Caco-2 (cell line): ENCODE data around the gene GGNBP2. TPM values are rescaled to one million over a fixed set of nuclear protein-coding genes. Genes with fewer than 3 reads are reported as not detected.

Experiments used
- Bru-seq: library from RNA; stranded (reverse); fragments of 400-500 nt; gene quantifications from one replicate; lab custom pipeline; 2021; lab: Mats Ljungman, UMichigan
- BruChase-seq, 2 experiments: library from RNA; stranded (reverse); fragments of 400-500 nt; gene quantifications; one replicate each; lab custom pipeline; 2021; lab: Mats Ljungman, UMichigan
- BruUV-seq: library from RNA; stranded (reverse); fragments of 400-500 nt; replicated peaks from 2 replicates; lab custom pipeline; 2021; lab: Mats Ljungman, UMichigan
- CTCF ChIA-PET: fragments of 300-600 bp; sonication (Branson Sonifier 250); formaldehyde crosslinking; loops from one replicate; lab custom pipeline; 2022; ENCODE audit warnings: antibody characterized with exemption; lab: Charles Lee
- POLR2A ChIA-PET: fragments of 300-600 bp; sonication (Branson Sonifier 250); formaldehyde crosslinking; loops from one replicate; lab custom pipeline; 2022; ENCODE audit warnings: antibody characterized with exemption; lab: Charles Lee
- DNase-seq, 2 experiments: peaks; one replicate each; pipeline versions ENCODE4 v3.0.0 to v3.0.0-alpha.2; 2020 to 2022
- H3K27me3 ChIP-seq: replicated peaks from 2 replicates; pipeline ENCODE4 v1.6.0; 2011; ENCODE audit warnings: low read length; ENCODE audit not compliant: control insufficient read depth, insufficient read depth
- H3K36me3 ChIP-seq: 2 replicates; pipeline ENCODE4 v1.5.1; 2011; ENCODE audit warnings: low read length; ENCODE audit not compliant: control insufficient read depth, insufficient read depth
- H3K4me1 ChIP-seq: fragments of 250-450 bp; sonication (Bioruptor Pico); 2 replicates; pipeline ENCODE4 v1.5.1; 2020; ENCODE audit warnings: mild to moderate bottlenecking
- H3K4me3 ChIP-seq: 2 replicates; pipeline ENCODE4 v1.5.1; 2011; ENCODE audit warnings: low read depth, mild to moderate bottlenecking, control low read depth, low read length
- H3K9me3 ChIP-seq: fragments of 250-450 bp; sonication (Bioruptor Pico); 2 replicates; pipeline ENCODE4 v1.5.1; 2020; ENCODE audit warnings: mild to moderate bottlenecking, moderate library complexity
- H3K27ac Mint-ChIP-seq: one replicate; pipeline ENCODE4 v1.8.0; 2022; ENCODE audit warnings: mixed read lengths; ENCODE audit not compliant: unreplicated experiment
- H3K27me3 Mint-ChIP-seq: one replicate; pipeline ENCODE4 v1.8.0; 2022; ENCODE audit warnings: mixed read lengths; ENCODE audit not compliant: insufficient read depth, unreplicated experiment
- H3K36me3 Mint-ChIP-seq: one replicate; pipeline ENCODE4 v1.8.0; 2022; ENCODE audit warnings: mild to moderate bottlenecking, mixed read lengths; ENCODE audit not compliant: insufficient read depth, unreplicated experiment
- H3K4me1 Mint-ChIP-seq: one replicate; pipeline ENCODE4 v1.8.0; 2022; ENCODE audit warnings: low read depth, mixed read lengths; ENCODE audit not compliant: unreplicated experiment
- H3K4me3 Mint-ChIP-seq: one replicate; pipeline ENCODE4 v1.8.0; 2022; ENCODE audit warnings: mild to moderate bottlenecking, moderate library complexity, mixed read lengths; ENCODE audit not compliant: unreplicated experiment
- H3K9me3 Mint-ChIP-seq: one replicate; pipeline ENCODE4 v1.8.0; 2022; ENCODE audit warnings: mixed read lengths; ENCODE audit not compliant: unreplicated experiment
- CTCF ChIP-seq, 2 experiments: fragments of 200-600 bp in 1 of 2; IDR thresholded peaks; 1 replicate in 1 of 2; 2 replicates in 1 of 2; pipeline versions ENCODE4 v1.5.1 to v1.8.0; 2011 to 2022; ENCODE audit warnings: antibody characterized with exemption in 1 of 2, control low read depth in 1 of 2, inconsistent platforms in 1 of 2, low read depth in 1 of 2, low read length in 1 of 2, mild to moderate bottlenecking in 1 of 2, moderate library complexity in 1 of 2; ENCODE audit not compliant: insufficient read depth in 1 of 2, severe bottlenecking in 1 of 2, unreplicated experiment in 1 of 2
- intact Hi-C: fragments of 100-400 bp; cut with micrococcal nuclease; formaldehyde crosslinking; loops from one replicate; pipeline ENCODE4 v1.10.0; 2022; ENCODE audit not compliant: unreplicated experiment
- long read RNA-seq: library from polyadenylated mRNA; stranded (forward); transcript quantifications from one replicate; pipeline ENCODE4 v2.0.0, GENCODE V29; 2022
- total RNA-seq: library from RNA; stranded (reverse); gene quantifications from 2 replicates; pipeline ENCODE4 v1.2.3, GENCODE V29; 2022

Gene GGNBP2
- total RNA-seq (91.3 and 91.5 TPM in 2 replicates), Bru-seq, nascent RNA (percentile 92 among the genes with signal in this experiment), BruChase-seq, experiment 1, labeled RNA remaining after a 2-hour chase (percentile 93 among the genes with signal in this experiment), BruChase-seq, experiment 2, labeled RNA remaining after a 6-hour chase (percentile 87 among the genes with signal in this experiment)
- long read RNA-seq, transcript GGNBP2-212 (14 exons, 2,847 nt), result major isoform, 22 of 150 reads
- long read RNA-seq, transcript GGNBP2-210 (2 exons, 2,315 nt), result minor isoform, 9 of 150 reads
- long read RNA-seq, partial matches to known transcripts, result 85 of 150 reads
- long read RNA-seq, other reads (novel, unspliced or antisense), result 34 of 150 reads

- BruUV-seq, result TSS peak; percentile 79
- Histone ChIP-seq H3K4me3 (peak within 1 kb of the TSS; percentile 84), H3K27me3 (no peaks in the 10 kb centered on the region), H3K9me3 (no peaks in the 10 kb centered on the region), H3K4me1 (peaks cover 19% of the 10 kb centered on the region), H3K36me3 (no peaks in the 10 kb centered on the region)
- no peaks in the 10 kb centered on the region for H3K27me3 Mint-ChIP-seq
- TF ChIP-seq CTCF (IDR thresholded peaks at IDR 0.05; ENCODE audit: insufficient read depth in 1 of 2, low read depth in 1 of 2, low read length in 1 of 2, severe bottlenecking in 1 of 2, unreplicated experiment in 1 of 2), result no peak
- DNase-seq, result peak; percentile 95
- intact Hi-C loops, result loop anchor here (1.0 to 5.0 kb wide), 2 partner anchors 9 to 48 kb away; partner anchors contain the start of gene DHRS11
- CTCF ChIA-PET, result interaction anchor here (0.7 to 1.5 kb wide), 3 partner anchors 10 to 1166 kb away, joined by 4 to 16 read pairs (median 10); partner anchors contain the start of genes MYO19 and PIGW
- peaks cover 7% of the 10 kb centered on the region for H3K4me1 Mint-ChIP-seq
- H3K27ac Mint-ChIP-seq, result peak within 1 kb of the TSS; percentile 97
- no peaks in the 10 kb centered on the region for H3K9me3 Mint-ChIP-seq
- POLR2A ChIA-PET, result interaction anchor here (0.5 to 2.4 kb wide), 6 partner anchors 9 to 681 kb away, joined by 3 to 19 read pairs (median 4); partner anchors contain the start of genes DHRS11, MRM1, MYO19 and PIGW
- H3K4me3 Mint-ChIP-seq, result peak within 1 kb of the TSS; percentile 92
- peaks cover 59% of the 10 kb centered on the region for H3K36me3 Mint-ChIP-seq
Measured at GRCh38 chr17:36544307-36545076, at the start of gene GGNBP2. TSS of gene GGNBP2 (plus strand) at chr17:36544919. CDS start at chr17:36545725, 806 bp downstream.

GRCh38 chr17:36495076-36495578 is 49.6 kb upstream of the GGNBP2 start:
- Mint-ChIP-seq H3K4me3 (no peak overlapping the region), H3K27me3 (no peaks in the 10 kb centered on the region), H3K4me1 (peaks cover 5% of the 10 kb centered on the region), H3K36me3 (peaks cover 86% of the 10 kb centered on the region), H3K27ac (no peak overlapping the region), H3K9me3 (no peaks in the 10 kb centered on the region)
- BruUV-seq, result no TSS peak
- peak in 1 of 2 experiments; percentile 14 for DNase-seq
- Histone ChIP-seq H3K9me3 (no peaks in the 10 kb centered on the region), H3K4me1 (no peaks in the 10 kb centered on the region), H3K36me3 (peaks cover 5% of the 10 kb centered on the region), H3K4me3 (no peak overlapping the region), H3K27me3 (no peaks in the 10 kb centered on the region)
- intact Hi-C loops, result no loop called here
- no peak for TF ChIP-seq CTCF (IDR thresholded peaks at IDR 0.05; ENCODE audit: insufficient read depth in 1 of 2, low read depth in 1 of 2, low read length in 1 of 2, severe bottlenecking in 1 of 2, unreplicated experiment in 1 of 2)
- CTCF ChIA-PET, result interaction anchor here (0.8 kb wide), 1 partner anchor 12 kb away, joined by 4 read pairs; no protein-coding TSS in a partner anchor
- POLR2A ChIA-PET, result interaction anchor here (0.6 to 0.8 kb wide), 2 partner anchors 13 to 40 kb away, joined by 4 read pairs; partner anchors contain the start of gene PIGW
